Muscle of leg (tissue), 11 donors: ENCODE measurements around the gene GATD1. TPM values are rescaled to one million over a fixed set of nuclear protein-coding genes. Genes with fewer than 3 reads are reported as not detected.
A peak's percentile ranks its signal among the peaks of the same experiment; 100 is the strongest.

Experiments
- DNase-seq: peaks from one replicate; pipeline ENCODE4 v3.0.0; 2013
- H3K27ac ChIP-seq: one replicate; pipeline ENCODE4 v1.5.1; 2013; ENCODE audit warnings: mild to moderate bottlenecking, low read length, control low read depth
- H3K27me3 ChIP-seq: one replicate; pipeline ENCODE4 v1.6.1; 2013; ENCODE audit warnings: low read length; ENCODE audit not compliant: control insufficient read depth, insufficient read depth
- H3K36me3 ChIP-seq: one replicate; pipeline ENCODE4 v1.6.1; 2013; ENCODE audit warnings: low read length; ENCODE audit not compliant: control insufficient read depth, insufficient read depth
- H3K4me1 ChIP-seq: one replicate; pipeline ENCODE4 v1.6.1; 2013; ENCODE audit warnings: low read length; ENCODE audit not compliant: control insufficient read depth, insufficient read depth
- H3K4me3 ChIP-seq: one replicate; pipeline ENCODE4 v1.5.1; 2013; ENCODE audit warnings: low read length, control low read depth
- H3K9me3 ChIP-seq: replicated peaks from 2 replicates; pipeline ENCODE4 v1.6.1; 2013; ENCODE audit warnings: low read depth, low read length; ENCODE audit not compliant: control insufficient read depth
- WGBS: methylation state at CpG from one replicate; pipeline ENCODE4 v1.1.5; 2013; ENCODE audit warnings: missing lambda C conversion rate; ENCODE audit not compliant: insufficient coverage; 5-methylcytosine and 5-hydroxymethylcytosine counted together
- polyA plus RNA-seq, 8 donors: library from polyadenylated mRNA; unstranded; fragments of 120-200 nt; gene quantifications; one replicate each; pipeline versions ENCODE4 v1.2.1 to v1.2.3, GENCODE V29; 2013; ENCODE audit warnings: inconsistent platforms in 1 of 8, low replicate concordance in 1 of 8; ENCODE audit not compliant: insufficient read length in 8 of 8, insufficient read depth in 1 of 8
- total RNA-seq: library from RNA; stranded (reverse); fragments of 120-200 nt; gene quantifications from one replicate; pipeline ENCODE4 v1.2.4, GENCODE V29; 2013

The GATD1 gene
- total and polyA plus RNA-seq, 9 donors: 18.1 to 53.2 (median 43.4) TPM

GRCh38 chr11:821512-822371 is 44.5 kb upstream of the GATD1 start:
- WGBS: 85% methylated on average over 8 of the region's 22 CpGs
- DNase-seq: peak; percentile 55
- peaks cover 64% of the 10 kb centered on the region for H3K4me1 ChIP-seq

GRCh38 chr11:820655-821511 is 43.6 kb upstream of the GATD1 start:
- WGBS: 55% methylated on average over 9 of the region's 11 CpGs
- H3K9me3 ChIP-seq: no peaks in the 10 kb centered on the region
- H3K4me1 ChIP-seq: peaks cover 55% of the 10 kb centered on the region
- H3K4me3 ChIP-seq: peak overlapping the region; percentile 73
- peaks cover 23% of the 10 kb centered on the region for H3K36me3 ChIP-seq
- peak; percentile 64 for DNase-seq
- peaks cover 6% of the 10 kb centered on the region for H3K27me3 ChIP-seq
- peak overlapping the region; percentile 38 for H3K27ac ChIP-seq

More at GRCh38 chr11:821512-822371, 44.5 kb upstream of the GATD1 start:
- Histone ChIP-seq H3K36me3 (peaks cover 23% of the 10 kb centered on the region), H3K27me3 (peaks cover 11% of the 10 kb centered on the region), H3K27ac (no peak overlapping the region), H3K4me3 (no peak overlapping the region), H3K9me3 (no peaks in the 10 kb centered on the region)

- 4% methylated on average over 46 of the region's 47 CpGs for WGBS
- DNase-seq: peak; percentile 80
- Histone ChIP-seq H3K27me3 (no peaks in the 10 kb centered on the region), H3K9me3 (no peaks in the 10 kb centered on the region), H3K36me3 (peaks cover 27% of the 10 kb centered on the region), H3K27ac (peak overlapping the region; percentile 42), H3K4me3 (peak overlapping the region; percentile 73), H3K4me1 (peaks cover 48% of the 10 kb centered on the region)
These were observed 42.8 kb upstream of the GATD1 start for GRCh38 chr11:819943-820649.

- Histone ChIP-seq H3K4me3 (peak overlapping the region; percentile 73), H3K36me3 (peaks cover 28% of the 10 kb centered on the region), H3K9me3 (no peaks in the 10 kb centered on the region), H3K27me3 (no peaks in the 10 kb centered on the region), H3K27ac (peak overlapping the region; percentile 59), H3K4me1 (peaks cover 42% of the 10 kb centered on the region)
- under 1% methylated on average over 92 of the region's 96 CpGs for WGBS
- DNase-seq: peak; percentile 95
These were observed 42.0 kb upstream of the GATD1 start for GRCh38 chr11:819129-819931.

GRCh38 chr11:818396-819128 is 41.3 kb upstream of the GATD1 start, which contains the start of gene PNPLA2:
Gene PNPLA2, plus strand, starts transcription at chr11:818914. Its CDS starts 805 bp downstream, at chr11:819719.
- Histone ChIP-seq H3K9me3 (no peaks in the 10 kb centered on the region), H3K36me3 (peaks cover 25% of the 10 kb centered on the region), H3K4me3 (peak within 1 kb of the TSS; percentile 73), H3K27ac (peak within 1 kb of the TSS; percentile 59), H3K27me3 (no peaks in the 10 kb centered on the region), H3K4me1 (peaks cover 35% of the 10 kb centered on the region)
- WGBS: 17% methylated on average over 19 of the region's 20 CpGs
- DNase-seq: no peak

- Histone ChIP-seq H3K4me1 (peaks cover 33% of the 10 kb centered on the region), H3K36me3 (peaks cover 36% of the 10 kb centered on the region), H3K27ac (no peak overlapping the region), H3K27me3 (no peaks in the 10 kb centered on the region), H3K4me3 (no peak overlapping the region), H3K9me3 (no peaks in the 10 kb centered on the region)
- WGBS: 61% methylated on average over 2 of the region's 11 CpGs
- DNase-seq: no peak
These were observed 39.1 kb upstream of the GATD1 start for GRCh38 chr11:816433-816779.

- H3K36me3 ChIP-seq: peaks cover 39% of the 10 kb centered on the region
- 75% methylated on average over 8 of the region's 11 CpGs for WGBS
These were observed 38.6 kb upstream of the GATD1 start for GRCh38 chr11:815675-816432.

GRCh38 chr11:813456-814096 is 36.3 kb upstream of the GATD1 start:
- 85% methylated on average over 4 of the region's 9 CpGs for WGBS
- H3K27ac ChIP-seq: no peak overlapping the region
- H3K4me1 ChIP-seq: peaks cover 31% of the 10 kb centered on the region
- no peak overlapping the region for H3K4me3 ChIP-seq
- no peak for DNase-seq
- H3K9me3 ChIP-seq: no peaks in the 10 kb centered on the region
- H3K36me3 ChIP-seq: peaks cover 39% of the 10 kb centered on the region
- H3K27me3 ChIP-seq: no peaks in the 10 kb centered on the region

More at GRCh38 chr11:815675-816432, 38.6 kb upstream of the GATD1 start:
- no peaks in the 10 kb centered on the region for H3K9me3 ChIP-seq
- no peak overlapping the region for H3K27ac ChIP-seq
- no peak for DNase-seq
- H3K4me1 ChIP-seq: peaks cover 33% of the 10 kb centered on the region
- no peak overlapping the region for H3K4me3 ChIP-seq
- no peaks in the 10 kb centered on the region for H3K27me3 ChIP-seq
